Measurements from ENCODE around the gene PLXNA2. TPM values are rescaled to one million over a fixed set of nuclear protein-coding genes. Genes with fewer than 3 reads are reported as not detected.

The PLXNA2 gene
- total and polyA plus RNA-seq, 2 of the 13 experiments (the other 11 are each of a cell fraction or from before 2014, with no cell fraction given) = 1.1 to 2.1 TPM

DNA sequence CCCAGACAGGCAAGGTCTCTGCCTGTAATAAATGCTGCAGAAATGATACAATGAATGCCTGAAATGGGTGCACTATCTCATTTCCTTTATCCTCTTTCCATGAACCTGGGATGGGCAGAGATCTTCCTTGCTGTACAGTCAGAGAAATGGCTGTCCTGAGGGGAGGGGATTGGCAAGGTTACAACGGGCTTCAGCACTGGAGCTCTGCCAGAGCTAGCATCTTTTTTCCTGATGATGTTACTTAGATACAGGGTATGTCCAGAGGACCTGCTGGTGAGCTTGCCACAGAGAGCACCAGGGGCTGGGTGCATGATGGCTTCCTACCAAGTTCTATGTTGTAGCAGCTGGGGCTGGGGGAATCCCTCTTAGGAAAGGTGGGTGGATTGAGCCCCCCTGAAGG lies 115.1 kb downstream of the PLXNA2 start:
- intact Hi-C loops (cut with micrococcal nuclease; ENCODE audit: unreplicated experiment) = no loop called here
- in situ Hi-C loops (cut with HindIII; ENCODE audit: extremely low pct_ligation_motif_present, low pct_unique_long_range_greater_than_20kb) = no loop called here
- TF ChIP-seq ZNF652 (CRISPR knock-in tag; IDR thresholded peaks at IDR 0.05; ENCODE audit: borderline replicate concordance, low read depth) (no peak), CBX2 (IDR thresholded peaks at IDR 0.05; ENCODE audit: low read depth, low read length) (no peak), CBX2 (CRISPR knock-in tag; IDR thresholded peaks at IDR 0.05; ENCODE audit: low read depth) (no peak), HOXA9 (CRISPR knock-in tag; IDR thresholded peaks at IDR 0.05; ENCODE audit: borderline replicate concordance) (no peak), KAT2B (IDR thresholded peaks at IDR 0.05; ENCODE audit: borderline replicate concordance, low read depth, low read length) (no peak), ZNF883 (CRISPR knock-in tag; IDR thresholded peaks at IDR 0.05; ENCODE audit: not compliant biosample characterization) (no peak), ZKSCAN1 (IDR thresholded peaks at IDR 0.05; ENCODE audit: low read length) (no peak), FOXK1 (CRISPR knock-in tag; IDR thresholded peaks at IDR 0.05; ENCODE audit: borderline replicate concordance, low read depth) (no peak), ATF7-NPFF (CRISPR knock-in tag; IDR thresholded peaks at IDR 0.05; ENCODE audit: low read depth) (no peak), CEBPG (CRISPR knock-in tag; IDR thresholded peaks at IDR 0.05) (no peak), ZNF530 (CRISPR knock-in tag; IDR thresholded peaks at IDR 0.05; ENCODE audit: low read depth) (no peak), MEIS1 (CRISPR knock-in tag; IDR thresholded peaks at IDR 0.05; ENCODE audit: borderline replicate concordance) (no peak), RARA (CRISPR knock-in tag; IDR thresholded peaks at IDR 0.05) (no peak), KDM3A (CRISPR knock-in tag; IDR thresholded peaks at IDR 0.05; ENCODE audit: low read depth) (no peak), ZSCAN12 (CRISPR knock-in tag; IDR thresholded peaks at IDR 0.05) (no peak)
- TF ChIP-seq, protein P1, sequence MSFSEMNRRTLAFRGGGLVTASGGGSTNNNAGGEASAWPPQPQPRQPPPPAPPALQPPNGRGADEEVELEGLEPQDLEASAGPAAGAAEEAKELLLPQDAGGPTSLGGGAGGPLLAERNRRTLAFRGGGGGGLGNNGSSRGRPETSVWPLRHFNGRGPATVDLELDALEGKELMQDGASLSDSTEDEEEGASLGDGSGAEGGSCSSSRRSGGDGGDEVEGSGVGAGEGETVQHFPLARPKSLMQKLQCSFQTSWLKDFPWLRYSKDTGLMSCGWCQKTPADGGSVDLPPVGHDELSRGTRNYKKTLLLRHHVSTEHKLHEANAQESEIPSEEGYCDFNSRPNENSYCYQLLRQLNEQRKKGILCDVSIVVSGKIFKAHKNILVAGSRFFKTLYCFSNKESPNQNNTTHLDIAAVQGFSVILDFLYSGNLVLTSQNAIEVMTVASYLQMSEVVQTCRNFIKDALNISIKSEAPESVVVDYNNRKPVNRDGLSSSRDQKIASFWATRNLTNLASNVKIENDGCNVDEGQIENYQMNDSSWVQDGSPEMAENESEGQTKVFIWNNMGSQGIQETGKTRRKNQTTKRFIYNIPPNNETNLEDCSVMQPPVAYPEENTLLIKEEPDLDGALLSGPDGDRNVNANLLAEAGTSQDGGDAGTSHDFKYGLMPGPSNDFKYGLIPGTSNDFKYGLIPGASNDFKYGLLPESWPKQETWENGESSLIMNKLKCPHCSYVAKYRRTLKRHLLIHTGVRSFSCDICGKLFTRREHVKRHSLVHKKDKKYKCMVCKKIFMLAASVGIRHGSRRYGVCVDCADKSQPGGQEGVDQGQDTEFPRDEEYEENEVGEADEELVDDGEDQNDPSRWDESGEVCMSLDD (CRISPR knock-in tag; IDR thresholded peaks at IDR 0.05; ENCODE audit: borderline replicate concordance) = no peak
- TF ChIP-seq, protein P2, sequence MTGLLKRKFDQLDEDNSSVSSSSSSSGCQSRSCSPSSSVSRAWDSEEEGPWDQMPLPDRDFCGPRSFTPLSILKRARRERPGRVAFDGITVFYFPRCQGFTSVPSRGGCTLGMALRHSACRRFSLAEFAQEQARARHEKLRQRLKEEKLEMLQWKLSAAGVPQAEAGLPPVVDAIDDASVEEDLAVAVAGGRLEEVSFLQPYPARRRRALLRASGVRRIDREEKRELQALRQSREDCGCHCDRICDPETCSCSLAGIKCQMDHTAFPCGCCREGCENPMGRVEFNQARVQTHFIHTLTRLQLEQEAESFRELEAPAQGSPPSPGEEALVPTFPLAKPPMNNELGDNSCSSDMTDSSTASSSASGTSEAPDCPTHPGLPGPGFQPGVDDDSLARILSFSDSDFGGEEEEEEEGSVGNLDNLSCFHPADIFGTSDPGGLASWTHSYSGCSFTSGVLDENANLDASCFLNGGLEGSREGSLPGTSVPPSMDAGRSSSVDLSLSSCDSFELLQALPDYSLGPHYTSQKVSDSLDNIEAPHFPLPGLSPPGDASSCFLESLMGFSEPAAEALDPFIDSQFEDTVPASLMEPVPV (CRISPR knock-in tag; IDR thresholded peaks at IDR 0.05) = no peak
- TF ChIP-seq, protein P3, sequence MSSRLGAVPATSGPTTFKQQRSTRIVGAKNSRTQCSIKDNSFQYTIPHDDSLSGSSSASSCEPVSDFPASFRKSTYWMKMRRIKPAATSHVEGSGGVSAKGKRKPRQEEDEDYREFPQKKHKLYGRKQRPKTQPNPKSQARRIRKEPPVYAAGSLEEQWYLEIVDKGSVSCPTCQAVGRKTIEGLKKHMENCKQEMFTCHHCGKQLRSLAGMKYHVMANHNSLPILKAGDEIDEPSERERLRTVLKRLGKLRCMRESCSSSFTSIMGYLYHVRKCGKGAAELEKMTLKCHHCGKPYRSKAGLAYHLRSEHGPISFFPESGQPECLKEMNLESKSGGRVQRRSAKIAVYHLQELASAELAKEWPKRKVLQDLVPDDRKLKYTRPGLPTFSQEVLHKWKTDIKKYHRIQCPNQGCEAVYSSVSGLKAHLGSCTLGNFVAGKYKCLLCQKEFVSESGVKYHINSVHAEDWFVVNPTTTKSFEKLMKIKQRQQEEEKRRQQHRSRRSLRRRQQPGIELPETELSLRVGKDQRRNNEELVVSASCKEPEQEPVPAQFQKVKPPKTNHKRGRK (CRISPR knock-in tag; IDR thresholded peaks at IDR 0.05) = no peak
- TF ChIP-seq, protein P4, sequence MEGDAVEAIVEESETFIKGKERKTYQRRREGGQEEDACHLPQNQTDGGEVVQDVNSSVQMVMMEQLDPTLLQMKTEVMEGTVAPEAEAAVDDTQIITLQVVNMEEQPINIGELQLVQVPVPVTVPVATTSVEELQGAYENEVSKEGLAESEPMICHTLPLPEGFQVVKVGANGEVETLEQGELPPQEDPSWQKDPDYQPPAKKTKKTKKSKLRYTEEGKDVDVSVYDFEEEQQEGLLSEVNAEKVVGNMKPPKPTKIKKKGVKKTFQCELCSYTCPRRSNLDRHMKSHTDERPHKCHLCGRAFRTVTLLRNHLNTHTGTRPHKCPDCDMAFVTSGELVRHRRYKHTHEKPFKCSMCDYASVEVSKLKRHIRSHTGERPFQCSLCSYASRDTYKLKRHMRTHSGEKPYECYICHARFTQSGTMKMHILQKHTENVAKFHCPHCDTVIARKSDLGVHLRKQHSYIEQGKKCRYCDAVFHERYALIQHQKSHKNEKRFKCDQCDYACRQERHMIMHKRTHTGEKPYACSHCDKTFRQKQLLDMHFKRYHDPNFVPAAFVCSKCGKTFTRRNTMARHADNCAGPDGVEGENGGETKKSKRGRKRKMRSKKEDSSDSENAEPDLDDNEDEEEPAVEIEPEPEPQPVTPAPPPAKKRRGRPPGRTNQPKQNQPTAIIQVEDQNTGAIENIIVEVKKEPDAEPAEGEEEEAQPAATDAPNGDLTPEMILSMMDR (CRISPR knock-in tag; IDR thresholded peaks at IDR 0.05) = no peak

More for the DNA sequence above, 115.1 kb downstream of the PLXNA2 start:
- peaks cover 33% of the 10 kb centered on the region for H3K4me1 ChIP-seq (ENCODE audit: insufficient read depth, low read length)
- no peak for FAIRE-seq
- DNase-seq (ENCODE audit: low spot score) = no peak
- no peaks in the 10 kb centered on the region for H3K36me3 ChIP-seq (replicated peaks in 1 of 2; ENCODE audit: control insufficient read depth in 1 of 2, insufficient read depth in 2 of 2, low read length in 2 of 2)
- 50% methylated on average over 1 of the region's 1 CpG for WGBS (ENCODE audit: low lambda C conversion rate)
- BruUV-seq (replicated peaks) = no TSS peak
- no peaks in the 10 kb centered on the region for H3K27me3 ChIP-seq (ENCODE audit: control insufficient read depth in 1 of 2, insufficient read depth in 2 of 2, low read length in 2 of 2)
- ChIA-PET CTCF (ENCODE audit: low intra/inter-chr PET ratio, low total read pairs) (no interaction called here), POLR2A (no interaction called here)
- H4K20me1 ChIP-seq (ENCODE audit: insufficient read depth, low read length) = no peaks in the 10 kb centered on the region
- H2AFZ ChIP-seq (ENCODE audit: low read length) = no peak overlapping the region
- no peak overlapping the region for H3K4me3 ChIP-seq (replicated peaks in 1 of 3; ENCODE audit: insufficient read depth in 1 of 3, low read depth in 2 of 3, low read length in 3 of 3)
- no peak overlapping the region for H3K4me2 ChIP-seq (ENCODE audit: low read depth, low read length)
- no peaks in the 10 kb centered on the region for H3K79me2 ChIP-seq (ENCODE audit: insufficient read depth, low read length)
- H3K9ac ChIP-seq (ENCODE audit: insufficient read depth, low read depth, low read length) = no peak overlapping the region
- no peak for ATAC-seq
- H3K9me3 ChIP-seq (ENCODE audit: low read length) = no peaks in the 10 kb centered on the region
- no peak overlapping the region for H3K27ac ChIP-seq (ENCODE audit: extremely low read length, insufficient read depth, low read length)

All from HepG2 (cell line).